ENCODE measurements around the gene CAPN10.

The CAPN10 gene

GRCh38 chr2:240598311-240598911 is 11.9 kb downstream of the CAPN10 start:
- TF ChIP-seq CTCF (conservative IDR thresholded peaks at IDR 0.05; ENCODE audit: control insufficient read depth, insufficient read depth, low read depth, low read length), result no peak
- no peak for DNase-seq (ENCODE audit: low read depth)
- H3K4me3 ChIP-seq (ENCODE audit: control insufficient read depth, low read depth, low read length), result no peak overlapping the region

- TF ChIP-seq CTCF (conservative IDR thresholded peaks at IDR 0.05; ENCODE audit: control insufficient read depth, insufficient read depth, low read depth, low read length), result no peak
Observed at GRCh38 chr2:240599141-240599583, 12.6 kb downstream of the CAPN10 start.

GRCh38 chr2:240600451-240600961 is 14.0 kb downstream of the CAPN10 start:
- no peak overlapping the region for H3K4me3 ChIP-seq (ENCODE audit: control insufficient read depth, low read depth, low read length)
- TF ChIP-seq CTCF (conservative IDR thresholded peaks at IDR 0.05; ENCODE audit: control insufficient read depth, insufficient read depth, low read depth, low read length), result no peak
- DNase-seq (ENCODE audit: low read depth), result no peak

More at GRCh38 chr2:240599141-240599583, 12.6 kb downstream of the CAPN10 start:
- DNase-seq (ENCODE audit: low read depth), result no peak
- H3K4me3 ChIP-seq (ENCODE audit: control insufficient read depth, low read depth, low read length), result no peak overlapping the region

GRCh38 chr2:240601061-240601830 is 14.7 kb downstream of the CAPN10 start:
- DNase-seq (ENCODE audit: low read depth), result no peak
- no peak for TF ChIP-seq CTCF (conservative IDR thresholded peaks at IDR 0.05; ENCODE audit: control insufficient read depth, insufficient read depth, low read depth, low read length)
- no peak overlapping the region for H3K4me3 ChIP-seq (ENCODE audit: control insufficient read depth, low read depth, low read length)

- no peak for TF ChIP-seq CTCF (conservative IDR thresholded peaks at IDR 0.05; ENCODE audit: control insufficient read depth, insufficient read depth, low read depth, low read length)
- H3K4me3 ChIP-seq (ENCODE audit: control insufficient read depth, low read depth, low read length), result no peak overlapping the region
- no peak for DNase-seq (ENCODE audit: low read depth)
Observed at GRCh38 chr2:240601831-240602160, 15.3 kb downstream of the CAPN10 start.

- no peak for TF ChIP-seq CTCF (conservative IDR thresholded peaks at IDR 0.05; ENCODE audit: control insufficient read depth, insufficient read depth, low read depth, low read length)
- DNase-seq (ENCODE audit: low read depth), result no peak
- H3K4me3 ChIP-seq (ENCODE audit: control insufficient read depth, low read depth, low read length), result no peak overlapping the region
Observed at GRCh38 chr2:240602266-240603050, 15.9 kb downstream of the CAPN10 start.

Measured in fibroblast of mammary gland (primary cell).